Posterior vena cava (tissue), 2 donors: ENCODE data around the gene NMUR1. TPM values are rescaled to one million over a fixed set of nuclear protein-coding genes. Genes with fewer than 3 reads are reported as not detected.
"Not testable (repeated sequence)": the region's sequence is repeated elsewhere in the genome, so short reads cannot be mapped to it uniquely, and the experiment has no call there.

Experiments
- DNase-seq: peaks from one replicate; pipeline ENCODE4 v3.0.0-alpha.2; 2020; ENCODE audit warnings: low spot score
- intact Hi-C, 2 donors: fragments of 100-400 bp; cut with DNase I; formaldehyde crosslinking; loops; one replicate each; pipeline versions ENCODE4 v1.14.1 to v1.14.2; 2022 to 2023
- long read RNA-seq, 2 donors: library from polyadenylated mRNA; unstranded; transcript quantifications; one replicate each; pipeline ENCODE4 v2.0.0, GENCODE V29; 2020 to 2021
- total RNA-seq, 2 donors: library from RNA; stranded (reverse); fragmentation: NEBNext Ultra II Directional; extraction: Animal tissue kit (Norgen Biotek cat#: 25700); gene quantifications; one replicate each; pipeline ENCODE4 v1.2.1, GENCODE V29; 2021
- donor health status: DM: yes; HTN: yes; CAD: no.
- donor health status: DM: yes; HTN: yes; CAD: no.

Gene NMUR1, protein sequence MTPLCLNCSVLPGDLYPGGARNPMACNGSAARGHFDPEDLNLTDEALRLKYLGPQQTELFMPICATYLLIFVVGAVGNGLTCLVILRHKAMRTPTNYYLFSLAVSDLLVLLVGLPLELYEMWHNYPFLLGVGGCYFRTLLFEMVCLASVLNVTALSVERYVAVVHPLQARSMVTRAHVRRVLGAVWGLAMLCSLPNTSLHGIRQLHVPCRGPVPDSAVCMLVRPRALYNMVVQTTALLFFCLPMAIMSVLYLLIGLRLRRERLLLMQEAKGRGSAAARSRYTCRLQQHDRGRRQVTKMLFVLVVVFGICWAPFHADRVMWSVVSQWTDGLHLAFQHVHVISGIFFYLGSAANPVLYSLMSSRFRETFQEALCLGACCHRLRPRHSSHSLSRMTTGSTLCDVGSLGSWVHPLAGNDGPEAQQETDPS
- 1 to 10 TPM; 5.3 to 7.4 TPM for total RNA-seq
- long read RNA-seq, donor 1, partial matches to known transcripts = 1 of 13 reads
- long read RNA-seq, donor 1, other reads (novel, unspliced or antisense) = 11 of 13 reads
- long read RNA-seq, donor 2, partial matches to known transcripts = 0 of 9 reads
- long read RNA-seq, donor 2, other reads (novel, unspliced or antisense) = 5 of 9 reads

DNA sequence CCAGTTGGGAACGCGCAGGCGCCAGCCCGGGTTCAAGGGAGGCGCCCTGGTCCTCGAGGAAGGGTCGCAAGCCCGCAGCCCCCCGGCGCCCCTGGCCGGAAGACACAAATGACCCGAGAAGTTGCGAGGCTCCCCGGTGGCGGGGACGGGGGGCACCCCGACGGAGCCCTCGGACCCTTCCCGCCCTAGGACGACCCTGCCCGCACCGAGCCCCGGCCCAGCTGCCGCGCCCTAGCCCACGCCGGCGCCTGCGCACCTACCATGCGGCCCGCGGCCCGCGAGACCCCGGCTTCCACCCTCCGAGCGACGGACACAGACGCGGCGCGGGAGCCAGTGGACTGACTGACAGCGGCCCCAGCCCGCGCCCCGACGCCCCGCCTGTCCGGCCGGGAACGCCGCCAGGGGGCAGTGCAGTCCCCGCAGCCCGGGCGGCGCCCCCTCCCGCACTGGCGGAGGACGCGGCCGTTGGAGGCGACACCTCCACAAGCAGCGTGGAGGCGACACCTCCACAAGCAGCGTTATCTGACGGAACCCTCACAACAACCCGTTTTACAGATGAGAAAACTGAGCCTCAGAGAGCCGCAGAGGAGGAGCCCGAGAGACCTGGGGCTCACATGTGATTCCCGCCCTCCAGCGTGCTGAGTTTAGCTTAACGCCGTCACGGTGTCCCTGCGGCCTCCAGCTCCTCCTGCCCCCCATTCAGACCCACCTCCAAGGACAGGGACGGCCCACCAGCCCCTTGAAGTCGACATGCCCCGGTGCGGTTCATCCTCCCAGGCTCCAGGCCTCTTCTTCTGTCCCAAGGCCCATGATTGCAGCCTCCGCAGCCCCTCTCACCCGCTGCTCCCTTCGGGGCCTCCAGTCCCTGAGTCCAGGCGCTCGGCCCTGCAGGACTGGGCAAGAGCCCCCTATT lies at the start of gene NMUR1:
Gene NMUR1, minus strand, starts transcription at position 347 of the 913 bp plus-strand sequence. Its CDS starts 84 bp downstream, at position 263.
- peak; percentile 89 for DNase-seq
- intact Hi-C loops = no loop called here

DNA sequence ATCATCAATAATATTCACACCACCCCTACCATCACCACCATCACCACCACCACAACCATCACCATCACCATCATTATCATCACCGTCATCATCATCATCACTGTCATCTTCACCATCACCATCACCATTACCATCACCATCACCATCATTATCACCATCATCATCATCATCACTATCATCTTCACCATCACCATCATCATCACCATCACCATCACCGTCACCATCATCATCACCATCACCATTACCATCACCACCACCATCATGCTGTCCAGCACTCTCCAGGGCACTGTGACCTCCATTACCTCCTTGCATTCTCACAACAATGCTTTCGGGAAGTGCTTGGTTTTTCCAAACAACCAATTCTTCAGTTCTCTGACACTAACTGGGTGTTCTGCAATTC lies 49.3 kb upstream of the NMUR1 start:
- intact Hi-C loops = no loop called here
- DNase-seq = no peak

DNA sequence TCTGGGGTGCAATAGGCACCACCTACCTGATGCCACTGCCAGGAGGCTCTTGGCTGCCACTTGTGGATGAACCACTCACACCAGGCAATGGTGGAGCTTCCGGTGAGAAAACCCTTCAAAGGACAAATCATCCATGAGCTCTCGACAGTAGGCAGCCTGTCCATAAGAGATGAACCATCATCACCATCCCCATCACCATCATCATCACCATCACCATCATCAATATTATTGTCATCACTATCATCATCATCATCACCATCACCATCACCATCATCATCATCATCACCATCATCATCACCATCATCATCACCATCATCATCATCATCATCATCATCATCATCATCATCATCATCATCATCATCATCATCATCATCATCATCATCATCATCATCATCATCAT lies 48.4 kb upstream of the NMUR1 start:
- DNase-seq, intact Hi-C loops: not testable (repeated sequence)

DNA sequence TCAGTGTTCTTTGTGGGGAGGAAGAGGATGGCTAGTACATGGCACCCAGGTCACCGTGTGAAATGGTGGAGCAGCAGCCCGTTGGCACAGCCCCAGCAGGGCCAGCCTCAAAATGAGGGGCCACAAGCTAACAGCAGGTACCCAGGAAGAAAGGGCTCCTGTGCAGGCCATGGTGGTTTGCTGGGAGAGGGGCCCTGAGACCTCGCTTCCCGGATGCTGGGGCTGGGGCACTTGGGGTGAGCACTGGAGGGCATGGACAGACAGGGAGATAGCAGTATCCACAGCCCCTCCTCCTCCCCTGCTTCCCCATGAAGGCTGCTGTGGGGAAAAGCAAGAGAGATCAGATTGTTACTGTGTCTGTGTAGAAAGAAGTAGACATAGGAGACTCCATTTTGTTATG lies 46.2 kb upstream of the NMUR1 start:
- intact Hi-C loops = no loop called here
- no peak for DNase-seq

DNA sequence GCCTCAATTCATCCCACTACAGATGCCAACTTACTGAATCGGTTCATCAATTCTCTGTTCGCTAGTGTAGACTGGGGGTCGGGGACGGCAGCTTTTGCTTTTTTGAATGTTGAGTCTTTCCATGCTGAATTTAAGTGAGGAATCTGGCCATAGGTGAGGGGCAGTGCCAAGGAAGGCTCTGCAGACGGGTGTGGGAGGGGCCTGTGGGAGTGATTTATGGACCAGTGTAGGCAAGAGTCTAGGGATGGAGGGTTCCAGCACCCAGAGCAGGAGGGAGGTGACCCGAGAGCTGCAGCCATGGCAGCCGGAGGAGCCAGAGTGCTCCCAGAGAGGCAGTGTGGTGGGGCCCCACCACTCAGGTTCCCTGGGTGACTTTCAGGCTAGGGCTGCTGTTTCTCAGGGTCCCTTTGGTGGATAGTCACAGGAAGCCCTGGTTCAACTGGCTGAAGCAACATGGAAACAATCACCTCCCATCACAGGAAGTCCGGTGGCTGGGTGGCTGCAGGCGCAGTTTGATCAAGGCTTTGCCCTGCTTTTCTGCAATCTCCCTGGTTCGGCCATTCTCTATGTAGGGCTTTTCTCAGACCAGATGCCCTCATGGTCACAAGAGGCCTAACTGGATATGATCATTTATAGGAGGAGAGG lies 45.5 kb upstream of the NMUR1 start:
- intact Hi-C loops = no loop called here
- DNase-seq = no peak

DNA sequence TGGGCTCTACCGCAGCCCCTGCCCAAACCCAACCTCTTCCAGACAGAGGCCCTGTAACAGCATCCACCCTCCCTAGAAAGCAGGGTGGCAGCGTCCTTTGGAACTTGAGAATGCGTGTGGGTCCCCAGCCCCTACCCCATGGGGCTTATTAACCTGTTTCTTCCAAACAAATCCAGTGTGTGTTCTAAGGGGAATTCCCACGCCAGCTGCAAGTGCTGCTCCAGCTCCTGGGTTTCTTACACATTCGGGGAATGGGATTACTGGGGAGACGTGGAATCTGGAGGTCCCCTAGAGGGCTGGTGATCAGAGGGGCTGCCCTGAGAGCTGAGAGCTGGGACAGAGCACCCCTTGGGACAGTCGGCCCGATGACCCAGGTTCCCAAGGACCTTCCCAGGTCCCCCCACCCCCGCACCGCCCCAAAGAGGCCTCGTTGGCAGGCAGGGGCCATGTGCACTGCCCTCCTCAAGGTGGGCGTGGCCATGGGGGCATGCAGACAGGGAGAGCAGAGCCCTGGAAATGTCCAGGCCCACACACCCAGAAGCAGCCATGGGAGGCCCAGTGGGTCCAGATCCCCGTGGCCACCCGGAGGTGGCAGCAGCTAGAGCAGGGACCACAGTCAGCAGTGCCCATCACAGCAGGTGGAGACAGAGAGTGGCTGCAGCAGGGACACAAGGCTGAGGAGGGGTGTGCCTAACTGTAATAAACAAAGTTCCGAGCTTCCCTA lies 43.6 kb upstream of the NMUR1 start:
- intact Hi-C loops = no loop called here
- DNase-seq = no peak

DNA sequence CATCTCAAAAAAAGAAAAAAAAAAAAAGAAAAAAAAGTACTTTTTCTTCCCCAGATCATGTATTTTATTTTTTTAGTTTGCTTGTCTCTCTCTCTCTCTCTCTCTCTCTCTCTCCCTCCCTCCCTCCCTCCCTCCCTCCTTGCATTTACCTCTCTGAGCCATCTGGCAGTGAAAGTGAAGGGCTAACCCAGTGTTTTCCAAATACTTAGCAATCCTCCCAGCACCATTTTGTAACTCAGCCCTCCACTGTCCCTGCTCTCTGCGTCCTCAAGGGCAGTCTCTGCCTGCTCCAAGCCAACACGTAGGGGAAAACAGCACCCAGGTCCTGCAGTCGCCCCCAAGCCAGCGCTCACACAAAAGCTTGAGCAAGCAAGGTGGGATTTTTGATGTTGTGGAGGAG lies 42.9 kb upstream of the NMUR1 start:
- intact Hi-C loops = no loop called here
- DNase-seq = no peak

DNA sequence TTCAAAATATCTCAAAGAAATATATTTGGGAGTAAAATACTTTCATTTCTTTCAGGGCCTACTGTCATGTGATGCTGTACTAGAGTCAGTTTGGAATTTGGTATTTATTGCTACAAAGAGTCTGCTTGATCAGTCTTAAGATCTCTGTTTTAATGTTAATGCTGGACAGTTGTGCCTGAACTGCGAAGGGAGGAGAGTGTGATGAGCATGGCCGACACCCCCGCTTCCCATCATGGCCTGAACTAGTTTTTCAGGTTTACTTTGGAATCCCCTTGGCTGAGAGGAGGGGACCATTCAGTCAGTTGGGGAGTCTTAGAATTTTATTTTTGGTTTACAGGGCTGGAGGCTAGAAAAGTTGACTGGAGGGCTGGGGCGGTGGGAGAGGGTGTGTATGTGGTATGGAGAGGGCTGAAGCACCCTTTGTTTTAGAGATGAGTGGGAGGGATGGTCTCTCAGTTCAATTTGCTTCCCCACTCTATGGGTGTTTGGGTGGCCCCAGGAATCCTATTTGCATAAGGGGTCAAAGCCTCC lies 41.5 kb upstream of the NMUR1 start:
- DNase-seq = no peak
- intact Hi-C loops = no loop called here

DNA sequence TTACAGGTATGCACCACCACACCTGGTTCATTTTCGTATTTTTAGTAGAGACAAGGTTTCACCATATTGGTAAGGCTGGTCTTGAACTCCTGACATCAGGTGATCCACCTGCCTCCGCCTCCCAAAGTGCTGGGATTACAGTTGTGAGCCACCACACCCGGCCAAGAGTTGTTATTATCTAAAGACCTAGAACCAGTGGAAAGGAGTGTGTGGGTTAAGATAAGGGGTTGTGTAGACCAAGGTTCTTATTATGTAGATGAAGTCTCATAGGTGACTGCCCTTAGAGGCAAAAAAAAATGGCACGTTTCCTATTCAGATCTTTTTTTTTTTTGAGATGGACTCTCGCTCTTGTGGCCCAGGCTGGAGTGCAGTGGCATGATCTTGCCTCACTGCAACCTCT lies 40.7 kb upstream of the NMUR1 start:
- DNase-seq, intact Hi-C loops: not testable (repeated sequence)

DNA sequence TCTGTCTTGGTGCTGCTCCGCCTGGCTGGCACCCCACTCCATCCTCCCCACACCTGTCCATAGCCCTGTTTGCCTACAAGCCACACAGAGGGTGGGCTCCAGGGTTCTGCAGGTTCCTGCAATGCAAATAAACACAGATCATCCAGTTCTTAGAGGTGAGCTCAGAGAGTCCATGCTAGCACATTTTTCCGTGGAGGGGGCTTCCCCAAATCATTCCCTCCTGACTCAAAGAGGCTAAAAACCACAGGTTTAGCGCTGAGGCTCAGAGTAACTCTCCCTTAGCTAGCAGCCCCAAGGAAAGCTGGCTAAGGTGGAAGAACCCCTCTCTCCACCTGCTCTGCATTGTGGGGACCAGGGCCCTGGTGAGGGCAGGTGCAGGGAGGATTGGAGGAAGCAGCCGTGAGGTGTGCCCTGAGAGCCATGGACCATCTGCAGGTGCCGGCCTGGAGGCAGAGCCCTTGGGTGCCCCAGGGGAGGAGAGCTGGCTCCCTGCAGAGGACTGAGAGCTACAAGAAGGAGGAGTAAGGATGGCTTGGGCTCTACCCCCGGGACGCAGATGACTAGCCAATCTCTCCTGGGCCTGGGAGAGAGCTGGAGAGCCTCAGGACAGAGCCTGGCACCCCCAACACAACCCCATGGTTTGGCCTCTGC lies 38.7 kb upstream of the NMUR1 start:
- intact Hi-C loops = loop anchor here in 1 of 2 donors (5.0 kb wide), 1 partner anchor 33 kb away; no protein-coding TSS in a partner anchor
- no peak for DNase-seq

DNA sequence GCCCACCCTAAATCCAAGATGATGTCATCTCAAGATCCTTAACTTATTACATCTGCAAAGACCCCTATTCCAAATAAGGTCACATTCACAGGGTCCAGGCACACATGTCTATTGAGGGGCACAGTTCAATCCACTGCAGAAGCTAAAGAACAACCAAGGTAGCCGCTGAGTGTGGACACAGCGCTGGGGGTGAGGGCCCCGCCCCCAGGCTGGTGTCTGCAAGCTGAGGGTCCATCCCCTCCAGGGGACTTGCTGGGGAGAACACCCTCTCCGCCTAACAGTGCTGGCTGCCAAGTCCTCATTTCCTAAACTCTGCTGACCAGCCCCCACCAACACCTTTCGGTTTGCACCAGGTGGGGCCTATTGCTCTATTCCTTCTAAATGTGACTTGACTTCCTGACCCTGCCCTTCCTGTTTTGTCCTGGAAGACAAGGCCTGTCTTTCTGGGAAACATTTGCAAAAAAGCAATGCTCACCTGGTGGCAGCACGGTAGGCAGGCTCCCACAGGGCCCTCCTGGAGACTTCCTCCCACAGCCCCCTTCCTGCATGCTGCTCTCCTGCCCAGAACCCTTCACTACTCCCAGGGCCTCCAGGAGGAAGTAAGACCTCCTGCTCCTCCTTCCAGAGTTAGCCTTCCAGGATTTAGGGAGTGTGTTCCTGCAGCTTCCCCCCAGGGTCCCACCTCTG lies 38.0 kb upstream of the NMUR1 start:
- intact Hi-C loops = loop anchor here in 1 of 2 donors (5.0 kb wide), 1 partner anchor 34 kb away; no protein-coding TSS in a partner anchor
- DNase-seq = no peak

DNA sequence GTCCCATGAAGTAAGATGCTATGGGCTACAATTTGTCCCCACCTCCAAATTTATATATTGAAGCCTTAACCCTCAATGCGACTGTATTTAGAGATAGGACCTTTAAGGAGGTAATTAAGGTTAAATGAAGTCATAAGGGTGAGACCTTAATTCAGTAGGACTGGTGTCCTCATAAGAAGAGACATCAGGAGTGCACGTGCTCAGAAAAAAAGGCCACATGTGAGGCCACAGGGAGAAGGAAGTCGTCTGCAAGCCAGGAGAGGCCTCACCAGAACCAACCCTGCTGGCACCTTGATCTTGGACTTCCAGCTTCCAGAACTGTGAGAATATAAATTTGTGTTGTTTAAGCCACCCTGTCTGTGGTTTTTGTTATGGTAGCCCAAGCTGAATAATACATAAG lies 36.9 kb upstream of the NMUR1 start:
- DNase-seq = no peak
- intact Hi-C loops = loop anchor here in 1 of 2 donors (5.0 kb wide), 1 partner anchor 35 kb away; no protein-coding TSS in a partner anchor

DNA sequence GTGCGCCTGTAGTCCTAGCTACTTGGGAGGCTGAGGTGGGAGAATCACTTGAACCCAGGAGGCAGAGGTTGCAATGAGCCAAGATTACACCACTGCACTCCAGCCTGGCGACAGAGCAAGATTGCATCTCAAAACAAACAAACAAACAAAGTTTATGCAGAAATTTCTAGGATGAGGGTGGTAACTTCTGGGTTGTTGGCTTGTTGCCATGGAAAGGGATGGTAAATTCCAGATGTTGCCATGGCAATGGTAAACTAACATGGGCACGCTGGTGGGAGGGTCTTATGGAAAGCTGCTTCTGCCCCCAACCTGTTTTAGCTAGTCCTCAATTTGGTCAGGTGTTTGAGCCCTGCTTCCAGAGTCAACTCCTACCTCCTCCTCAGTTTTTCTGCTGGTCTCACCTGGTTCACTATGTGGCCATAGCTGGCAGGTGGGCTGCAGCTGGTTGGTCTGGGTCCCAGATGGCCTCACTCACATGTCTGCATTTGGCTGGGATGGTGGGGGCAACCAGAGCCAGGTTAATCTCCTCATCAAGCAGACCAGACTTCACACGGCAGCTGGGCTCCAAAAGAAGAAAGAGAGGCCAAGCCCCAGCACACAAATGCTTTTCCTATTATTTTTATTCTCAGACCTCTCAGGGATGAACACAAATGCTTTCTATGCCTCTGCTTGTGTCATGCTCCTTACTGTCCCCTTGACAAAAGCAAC lies 35.8 kb upstream of the NMUR1 start:
- intact Hi-C loops = loop anchor here in 1 of 2 donors (5.0 kb wide), 1 partner anchor 36 kb away; no protein-coding TSS in a partner anchor
- no peak for DNase-seq

DNA sequence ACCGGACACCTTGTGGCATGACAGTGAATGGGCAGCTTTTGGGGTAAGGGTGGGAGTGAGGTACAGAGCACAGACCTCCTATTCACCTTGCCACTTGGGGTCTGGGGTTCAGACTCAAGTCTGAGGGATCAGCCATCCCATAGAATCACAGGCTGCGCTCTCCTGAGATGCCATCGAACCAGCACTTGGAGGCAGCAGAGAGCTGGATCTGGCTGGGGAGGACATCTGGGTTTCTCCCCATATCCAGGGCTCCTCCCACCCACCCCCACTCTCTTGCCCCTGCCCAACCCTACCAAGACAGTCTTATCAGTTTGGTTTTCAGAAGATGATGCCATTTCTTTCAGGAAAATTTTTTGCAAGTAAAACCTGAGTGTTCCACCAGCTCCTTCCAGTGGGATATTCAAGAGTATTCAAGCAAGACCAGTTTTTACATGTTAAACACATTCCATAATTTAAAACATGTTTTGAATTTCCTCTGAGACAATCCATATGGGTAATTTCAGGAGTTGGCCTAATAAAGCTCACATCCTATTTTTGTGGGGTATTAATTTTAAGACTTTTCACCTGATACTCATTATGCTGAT lies 33.2 kb upstream of the NMUR1 start:
- no peak for DNase-seq
- intact Hi-C loops = loop anchor here in 1 of 2 donors (2.0 kb wide), 1 partner anchor 35 kb away; no protein-coding TSS in a partner anchor

DNA sequence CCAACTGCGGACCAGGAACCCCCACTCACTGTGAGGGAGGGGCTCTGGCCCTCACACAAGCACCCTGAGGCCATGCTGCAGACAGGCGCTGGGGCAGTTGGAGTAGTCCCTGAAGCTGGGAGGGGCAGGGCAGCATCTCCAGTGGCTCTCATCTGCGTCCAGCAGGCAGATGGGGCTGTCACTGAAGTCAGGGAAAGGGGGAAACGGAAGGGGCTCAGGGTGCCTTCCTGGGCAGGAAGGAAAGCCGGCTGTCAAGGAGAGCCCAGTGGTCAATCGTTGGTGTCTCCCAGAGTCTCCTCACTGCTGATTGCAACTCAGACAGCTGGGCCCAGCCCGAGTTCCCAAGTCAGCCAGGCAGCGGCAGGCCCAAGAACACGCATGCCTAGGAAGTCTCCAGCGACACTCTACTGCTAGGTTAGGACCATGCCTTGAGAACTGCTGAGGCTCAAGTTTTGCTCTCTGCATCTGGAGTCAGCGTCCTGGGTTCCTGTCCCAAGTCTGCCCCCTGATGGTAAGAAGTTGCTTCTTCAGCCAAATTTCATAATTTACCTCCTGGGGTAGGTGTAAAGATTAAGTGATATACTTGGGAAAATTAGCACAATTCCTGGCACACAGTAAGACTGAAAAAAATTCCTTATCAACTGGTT lies 27.4 kb upstream of the NMUR1 start:
- intact Hi-C loops = loop anchor here (5.0 to 10.0 kb wide), 2 partner anchors 40 to 73 kb away; no protein-coding TSS in a partner anchor
- DNase-seq = peak; percentile 92
